ENCODE results near the gene XXYLT1. TPM values are rescaled to one million over a fixed set of nuclear protein-coding genes. Genes with fewer than 3 reads are reported as not detected.

The XXYLT1 gene
- total and polyA plus RNA-seq, 2 of the 4 experiments (the other 2 are of a cell fraction) = 14.7 to 18.1 TPM

DNA sequence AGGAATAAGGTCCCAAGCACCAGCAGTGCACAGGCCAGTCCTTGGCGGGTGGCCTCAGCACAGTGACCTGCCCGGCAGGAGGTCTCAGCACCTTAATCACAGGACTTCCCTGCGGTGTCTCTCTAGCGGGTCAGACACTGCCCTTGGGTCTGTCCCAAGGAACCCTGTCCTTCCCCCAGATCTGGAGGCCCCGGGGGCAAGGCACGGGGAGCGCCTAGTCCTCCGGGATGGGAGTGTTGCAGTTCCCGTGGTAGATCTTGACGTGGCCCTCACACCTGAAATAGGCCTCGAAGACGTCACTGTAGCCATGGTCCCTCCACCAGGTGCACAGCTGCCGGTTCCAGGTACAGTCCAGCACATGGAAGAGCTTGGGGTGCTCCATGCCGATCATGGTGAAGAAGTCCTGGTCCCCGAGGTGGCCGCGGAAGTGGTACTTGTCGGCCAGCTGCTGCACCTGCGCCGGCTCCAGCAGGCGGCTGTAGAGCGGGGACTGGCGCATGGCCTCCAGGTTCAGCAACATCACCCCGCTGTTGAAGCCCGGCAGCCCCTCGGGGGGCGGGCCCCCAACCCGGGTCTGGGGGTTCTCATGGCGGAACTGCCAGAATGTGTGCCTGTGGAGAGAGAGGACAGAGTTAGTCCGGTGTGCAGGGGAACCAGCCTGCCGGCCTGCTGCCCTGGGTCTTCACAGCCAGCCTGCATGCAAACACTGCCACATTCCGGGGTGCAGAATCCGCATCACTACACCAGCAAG lies 201.3 kb downstream of the XXYLT1 start:
- Histone ChIP-seq H3K36me3 (ENCODE audit: control insufficient read depth, insufficient read depth, low read length) (peaks cover 8% of the 10 kb centered on the region), H3K18ac (ENCODE audit: low read depth, low read length) (no peak overlapping the region), H3K4me1 (ENCODE audit: control insufficient read depth, insufficient read depth, low read length) (no peaks in the 10 kb centered on the region), H3K14ac (replicated peaks; ENCODE audit: low read depth, low read length) (no peak overlapping the region), H2AK5ac (ENCODE audit: low read depth, low read length) (no peak overlapping the region), H3K56ac (ENCODE audit: extremely low read depth, insufficient read depth, low read length) (no peak overlapping the region), H4K91ac (ENCODE audit: insufficient read depth, low read depth, low read length) (no peak overlapping the region), H3K27ac (ENCODE audit: insufficient read depth, low read length) (no peak overlapping the region), H3K27me3 (ENCODE audit: control insufficient read depth, insufficient read depth, low read length) (no peaks in the 10 kb centered on the region), H2AK9ac (replicated peaks; ENCODE audit: low read depth, low read length, poor library complexity) (no peak overlapping the region), H4K20me1 (ENCODE audit: insufficient read depth, low read length) (no peaks in the 10 kb centered on the region), H4K5ac (ENCODE audit: low read depth, low read length) (no peak overlapping the region), H2BK20ac (ENCODE audit: low read depth, low read length) (no peak overlapping the region), H3K4me2 (ENCODE audit: low read depth, low read length) (no peak overlapping the region), H3K79me1 (ENCODE audit: low read depth in 1 of 2, low read length in 2 of 2) (no peaks in the 10 kb centered on the region), H3K4ac (ENCODE audit: low read depth, low read length) (no peak overlapping the region), H2BK5ac (ENCODE audit: low read depth, low read length, poor library complexity, severe bottlenecking) (no peak overlapping the region), H2BK120ac (ENCODE audit: low read depth, low read length) (no peak overlapping the region), H3K9ac (ENCODE audit: low read depth, low read length) (no peak overlapping the region), H3K9me1 (ENCODE audit: insufficient read depth, low read length) (no peaks in the 10 kb centered on the region), H2BK15ac (ENCODE audit: low read depth, low read length) (no peak overlapping the region), H3K4me3 (ENCODE audit: insufficient read depth, low read depth, low read length) (no peak overlapping the region), H4K8ac (ENCODE audit: low read depth in 2 of 2, low read length in 2 of 2) (no peak overlapping the region), H3K23ac (ENCODE audit: low read depth, low read length) (no peak overlapping the region), H2AFZ (replicated peaks; ENCODE audit: low read length, poor library complexity) (no peak overlapping the region), H3K9me3 (ENCODE audit: control insufficient read depth, insufficient read depth, low read length) (no peaks in the 10 kb centered on the region)
- DNase-seq (no peak), ATAC-seq (ENCODE audit: low read depth) (no peak)
- POLR2A ChIA-PET (ENCODE audit: unreplicated experiment) = no interaction called here
- in situ Hi-C loops (cut with MboI; ENCODE audit: low sequenced_read_pairs) (no loop called here), dilution Hi-C loops (cut with HindIII; ENCODE audit: low sequenced_read_pairs, unreplicated experiment) (no loop called here), intact Hi-C loops (cut with micrococcal nuclease) (no loop called here)
- CTCF ChIA-PET = no interaction called here
- 97% methylated on average over 22 of the region's 33 CpGs; no CpG with 5 or more reads in 1 of the 2 experiments for WGBS, 2 experiments (ENCODE audit: extremely low coverage in 2 of 2, insufficient read length in 1 of 2)
- TF ChIP-seq SMC3 (IDR thresholded peaks at IDR 0.05; ENCODE audit: low read depth, low read length) = no peak
- no peak for TF ChIP-seq USF2 (IDR thresholded peaks at IDR 0.05; ENCODE audit: low read depth, low read length)
- TF ChIP-seq MAZ (IDR thresholded peaks at IDR 0.05; ENCODE audit: borderline replicate concordance, low read depth, low read length) = no peak
- TF ChIP-seq BHLHE40 (IDR thresholded peaks at IDR 0.05; ENCODE audit: low read depth, low read length) = no peak
- no peak for TF ChIP-seq CHD1 (IDR thresholded peaks at IDR 0.05; ENCODE audit: low read depth, low read length)
- TF ChIP-seq CTCF (conservative IDR thresholded peaks at IDR 0.05; ENCODE audit: low read depth, low read length) = no peak
- TF ChIP-seq RAD21 (IDR thresholded peaks at IDR 0.05; ENCODE audit: low read length) = no peak
- no peak for TF ChIP-seq POLR2A (IDR thresholded peaks at IDR 0.05; ENCODE audit: low read depth, low read length)
- TF ChIP-seq RCOR1 (IDR thresholded peaks at IDR 0.05; ENCODE audit: insufficient replicate concordance, low read length) = no peak
- no peak for TF ChIP-seq FOS (IDR thresholded peaks at IDR 0.05; ENCODE audit: low read depth, low read length)
- no peak for TF ChIP-seq NFE2L2 (IDR thresholded peaks at IDR 0.05; ENCODE audit: low read depth, low read length)
- no peak for TF ChIP-seq CEBPB (IDR thresholded peaks at IDR 0.05; ENCODE audit: low read depth, low read length)
- TF ChIP-seq, protein P1, sequence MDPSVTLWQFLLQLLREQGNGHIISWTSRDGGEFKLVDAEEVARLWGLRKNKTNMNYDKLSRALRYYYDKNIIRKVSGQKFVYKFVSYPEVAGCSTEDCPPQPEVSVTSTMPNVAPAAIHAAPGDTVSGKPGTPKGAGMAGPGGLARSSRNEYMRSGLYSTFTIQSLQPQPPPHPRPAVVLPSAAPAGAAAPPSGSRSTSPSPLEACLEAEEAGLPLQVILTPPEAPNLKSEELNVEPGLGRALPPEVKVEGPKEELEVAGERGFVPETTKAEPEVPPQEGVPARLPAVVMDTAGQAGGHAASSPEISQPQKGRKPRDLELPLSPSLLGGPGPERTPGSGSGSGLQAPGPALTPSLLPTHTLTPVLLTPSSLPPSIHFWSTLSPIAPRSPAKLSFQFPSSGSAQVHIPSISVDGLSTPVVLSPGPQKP (IDR thresholded peaks at IDR 0.05; ENCODE audit: borderline replicate concordance, low read depth, low read length) = no peak
- no peak for TF ChIP-seq MAFK (IDR thresholded peaks at IDR 0.05; ENCODE audit: low read depth, low read length)
- no peak for TF ChIP-seq RFX5 (IDR thresholded peaks at IDR 0.05; ENCODE audit: low read depth, low read length)
- TF ChIP-seq MXI1 (IDR thresholded peaks at IDR 0.05; ENCODE audit: borderline replicate concordance, low read depth, low read length) = no peak
- no TSS peak for BruUV-seq (replicated peaks)

Measured in IMR-90 (cell line).